OCI-LY3 (cell line): ENCODE results near the gene C8G.

ENCODE experiments used
- CTCF ChIP-seq: fragments of 200-600, 300-600 bp; sonication (generic); IDR thresholded peaks from 2 replicates; pipeline ENCODE4 v1.5.1; 2014; ENCODE audit warnings: antibody characterized with exemption, low read length, low read depth
- EZH2phosphoT487 ChIP-seq: fragments of 200-600 bp; shearing (Covaris generic); IDR thresholded peaks from 2 replicates; pipeline ENCODE4 v1.6.1; 2018; ENCODE audit warnings: antibody characterized with exemption, mixed run types, low read depth

GRCh38 chr9:136984464-136985026 lies 39.5 kb downstream of the C8G start:
- no peak for TF ChIP-seq CTCF
- TF ChIP-seq EZH2phosphoT487 = no peak
